Measurements from ENCODE around the gene CCL16.
A peak's percentile ranks its signal among the peaks of the same experiment; 100 is the strongest.

The CCL16 gene

DNA sequence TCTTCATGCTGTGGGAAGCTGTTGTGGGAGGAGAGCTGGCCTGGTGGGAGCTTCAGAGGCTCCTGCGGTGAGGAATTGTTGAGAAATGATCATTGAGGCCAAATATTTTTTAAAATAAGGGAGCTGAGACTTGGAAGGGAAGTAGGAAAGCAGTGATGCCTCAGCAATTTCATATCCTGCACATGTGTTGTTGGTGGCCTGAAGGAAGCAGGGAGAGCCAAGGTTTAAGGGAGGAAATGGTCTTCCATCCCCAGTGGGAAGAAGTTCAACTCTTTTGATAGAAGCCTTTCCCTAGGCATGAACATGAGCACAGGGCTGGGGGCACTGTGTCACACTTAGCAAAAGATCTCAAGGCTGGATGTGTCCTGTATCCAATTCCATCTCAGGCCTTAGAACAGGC, 5.3 kb upstream of the CCL16 start, which contains the start of gene CCL14:
Gene CCL14, minus strand, starts transcription at position 87 of the 400 bp plus-strand sequence. Its CDS starts 80 bp downstream, at position 7.
- DNase-seq (ENCODE audit: low read depth in 4 of 4, low spot score in 1 of 4) = no peak

DNA sequence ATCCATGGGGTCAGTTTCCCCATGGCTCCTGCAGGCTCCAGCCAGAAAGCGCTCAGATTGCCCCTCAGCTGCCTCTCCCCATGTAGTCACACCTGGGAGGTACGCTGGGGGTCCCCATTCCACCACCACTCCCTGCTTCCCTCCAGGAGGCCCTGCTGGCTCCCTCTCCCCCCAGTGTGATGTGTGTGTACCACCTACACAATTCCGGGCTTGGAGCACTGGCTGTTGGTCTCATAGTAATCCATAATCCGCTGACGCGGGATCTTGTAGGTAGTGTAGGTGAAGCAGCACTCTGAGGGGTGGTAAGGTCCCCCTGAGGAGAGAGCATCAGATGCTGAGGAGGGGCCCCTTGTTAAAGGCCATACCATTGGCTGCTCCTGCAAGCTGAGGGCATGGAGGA, 2.8 kb upstream of the CCL16 start:
- DNase-seq (ENCODE audit: low read depth in 4 of 4, low spot score in 1 of 4) = no peak

DNA sequence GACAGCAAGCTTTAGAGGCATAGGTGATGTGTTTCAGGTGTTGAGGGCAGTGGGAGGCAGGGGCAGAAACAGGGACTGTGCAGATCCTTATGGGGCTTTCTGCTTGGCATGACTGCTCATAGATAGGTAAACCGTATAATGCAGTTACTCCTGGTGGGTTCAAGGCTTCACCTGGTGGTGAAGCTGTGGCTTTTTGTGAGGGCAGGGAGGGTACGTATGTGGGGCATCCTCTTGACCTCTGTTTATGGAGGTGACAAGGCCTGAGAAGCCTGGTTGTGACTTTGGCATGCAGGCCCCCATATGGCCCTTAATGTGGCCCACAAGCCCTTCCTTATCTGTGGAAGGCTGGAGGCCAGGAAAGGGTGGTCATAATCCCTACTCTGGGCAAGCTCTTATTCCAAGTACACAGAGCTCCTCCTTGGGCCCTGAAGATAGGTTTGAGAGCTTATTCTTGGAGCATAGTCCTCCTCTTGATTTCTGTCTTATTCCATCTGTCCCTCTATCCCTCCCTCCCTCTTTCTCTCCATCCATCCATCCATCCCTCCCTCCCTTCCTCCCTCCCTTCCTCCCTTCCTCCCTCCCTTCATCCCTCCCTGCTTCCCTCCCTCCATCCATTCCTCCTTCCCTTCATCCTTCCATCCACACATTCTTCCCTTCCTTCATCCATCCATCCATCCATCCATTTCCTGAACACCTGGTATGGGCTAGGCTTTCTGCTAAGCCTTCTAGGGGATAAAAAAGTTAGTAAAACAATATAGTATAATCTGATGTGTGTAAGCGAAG, 1.3 kb upstream of the CCL16 start:
- no peak for DNase-seq (ENCODE audit: low read depth in 4 of 4, low spot score in 1 of 4)

DNA sequence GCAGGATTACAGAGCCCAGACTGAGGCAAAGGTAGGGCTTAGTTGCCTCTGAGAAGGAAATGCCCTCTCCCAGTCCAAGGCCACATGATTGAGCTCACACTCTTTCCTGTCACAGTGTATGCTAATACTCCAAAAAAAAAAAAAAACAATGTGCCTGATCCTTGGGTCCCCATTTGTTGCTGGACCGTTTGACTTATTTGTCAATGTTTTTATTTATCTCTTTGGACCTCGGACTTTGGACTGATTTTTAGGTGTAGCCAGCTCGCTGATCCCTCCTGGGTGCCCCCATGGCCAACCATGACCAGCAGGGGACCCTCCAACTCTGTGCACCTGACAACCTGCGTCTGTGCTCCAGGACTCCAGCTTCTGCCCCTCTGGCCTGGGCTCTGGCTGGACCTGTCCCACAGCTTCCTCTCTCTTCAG, 622 bp upstream of the CCL16 start:
- no peak for DNase-seq (ENCODE audit: low read depth in 4 of 4, low spot score in 1 of 4)

DNA sequence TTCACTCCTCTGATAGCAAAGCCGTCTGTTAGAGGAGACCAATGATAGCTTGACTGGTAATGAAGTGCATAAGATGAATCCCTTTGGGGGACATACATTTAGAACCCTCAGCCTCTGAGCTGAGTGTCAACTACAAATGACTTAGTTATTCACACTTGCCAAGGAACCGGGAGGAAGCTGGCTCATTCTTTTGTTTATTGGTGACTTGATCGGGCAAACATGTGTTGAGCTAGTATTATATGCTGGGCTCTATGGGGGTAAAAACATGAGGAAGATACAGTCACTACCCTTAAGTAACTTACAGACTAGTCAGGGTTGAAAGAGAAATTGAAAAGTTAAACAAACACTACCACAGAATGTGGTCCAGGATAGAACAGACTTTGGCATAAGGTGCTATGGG, 3.0 kb downstream of the CCL16 start:
- DNase-seq (ENCODE audit: low read depth in 4 of 4, low spot score in 1 of 4) = no peak

DNA sequence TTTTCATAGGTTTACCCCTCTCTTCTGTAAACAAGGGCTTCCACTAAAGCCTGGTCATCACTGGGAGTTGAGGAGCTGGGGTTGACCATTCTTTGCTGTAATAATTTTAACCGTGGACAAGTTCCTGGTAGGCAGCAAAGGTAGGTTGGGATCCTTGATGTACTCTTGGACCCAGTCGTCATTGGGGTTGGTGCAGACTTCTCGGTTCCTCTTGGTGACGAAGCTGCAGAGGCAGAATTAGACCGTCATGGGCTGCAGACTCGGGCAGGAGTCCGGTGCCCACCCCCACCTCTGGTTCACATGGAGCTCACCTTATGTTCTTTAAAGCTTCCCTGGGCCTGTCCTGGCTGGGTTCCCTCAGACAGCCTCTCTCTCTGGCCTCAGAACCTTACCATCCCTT, 3.8 kb downstream of the CCL16 start:
- no peak for DNase-seq (ENCODE audit: low read depth in 4 of 4, low spot score in 1 of 4)

DNA sequence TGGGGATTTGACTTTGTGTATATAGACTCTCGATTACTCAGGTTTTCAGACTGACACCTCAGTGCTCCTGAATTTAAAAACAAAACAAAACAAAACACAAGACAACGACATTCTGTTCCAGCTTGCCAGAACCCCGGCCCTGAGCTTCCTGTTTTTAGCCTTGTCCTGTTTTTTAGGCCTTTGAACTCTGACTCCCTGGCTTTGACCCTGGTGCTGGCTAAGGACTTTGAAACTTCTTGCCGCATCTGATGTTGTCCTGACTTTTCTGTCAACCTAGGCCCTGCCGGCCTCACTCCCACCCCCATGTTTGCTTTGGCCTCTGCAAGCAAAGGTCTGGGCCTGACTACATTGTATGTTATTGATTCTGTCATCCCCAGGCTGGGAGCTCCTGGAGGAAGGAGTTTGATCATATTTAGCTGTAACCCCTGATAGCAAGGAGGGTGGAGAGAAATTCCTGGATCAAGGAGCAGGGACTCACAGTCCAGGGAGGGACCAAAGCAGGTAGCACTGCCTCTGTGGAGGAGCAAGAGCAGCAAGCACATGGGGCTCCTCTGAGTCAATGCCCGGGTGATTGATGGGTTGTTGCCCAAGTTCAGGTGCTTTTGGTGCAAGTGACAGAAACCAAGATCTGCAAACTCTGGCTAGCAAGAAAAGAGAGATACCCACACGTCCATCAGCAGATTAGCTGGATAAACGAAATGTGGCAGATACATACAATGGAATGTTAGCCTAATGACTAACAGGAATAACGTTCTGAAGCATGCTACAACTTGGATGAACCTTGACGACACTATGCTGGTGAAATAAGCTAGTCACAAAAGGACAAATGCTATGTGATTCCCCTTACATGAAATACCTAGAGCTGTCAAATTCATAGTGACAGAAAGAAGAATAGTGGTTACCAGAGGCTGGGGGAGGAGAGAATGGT, 7.7 kb downstream of the CCL16 start:
- no peak for DNase-seq (ENCODE audit: low read depth in 4 of 4, low spot score in 1 of 4)

DNA sequence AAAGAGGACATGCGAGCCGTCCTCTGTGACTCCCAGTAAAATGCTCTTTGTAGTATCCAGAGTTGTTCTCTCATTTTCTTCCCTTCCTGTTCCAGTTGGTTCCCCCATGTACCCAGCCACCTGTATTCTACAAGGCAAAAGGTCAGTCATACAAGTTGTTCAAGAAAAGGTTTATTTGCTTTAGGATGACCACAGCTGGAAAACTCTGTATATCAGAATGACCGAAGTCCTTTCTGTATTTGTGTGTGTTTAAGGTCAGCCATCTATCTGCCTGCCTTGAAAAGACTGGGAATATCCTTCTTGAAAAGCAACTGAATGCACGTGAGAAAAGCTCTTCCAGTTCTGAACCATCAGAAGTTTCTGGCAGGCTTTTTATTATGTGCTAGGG, 8.4 kb downstream of the CCL16 start:
- no peak for DNase-seq (ENCODE audit: low read depth in 4 of 4, low spot score in 1 of 4)

DNA sequence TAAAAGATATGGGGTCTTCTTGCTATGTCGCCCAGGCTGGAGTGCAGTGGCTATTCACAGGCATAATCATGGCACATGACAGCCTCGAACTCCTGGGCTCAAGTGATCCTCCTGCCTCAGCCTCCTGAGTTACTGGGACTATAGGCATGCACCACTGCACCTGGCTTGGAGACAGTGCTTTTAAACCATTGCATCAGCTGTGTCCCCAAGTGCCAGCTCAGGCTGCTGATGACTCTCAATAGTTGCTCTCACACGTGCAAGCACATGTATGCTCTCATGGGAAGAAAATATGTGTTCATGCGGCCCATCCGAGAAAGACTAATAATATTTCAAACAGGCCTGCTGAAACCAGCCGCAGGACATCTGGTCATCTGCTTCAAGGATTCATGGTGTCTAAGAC, 8.8 kb downstream of the CCL16 start:
- DNase-seq (ENCODE audit: low read depth in 4 of 4, low spot score in 1 of 4) = no peak

DNA sequence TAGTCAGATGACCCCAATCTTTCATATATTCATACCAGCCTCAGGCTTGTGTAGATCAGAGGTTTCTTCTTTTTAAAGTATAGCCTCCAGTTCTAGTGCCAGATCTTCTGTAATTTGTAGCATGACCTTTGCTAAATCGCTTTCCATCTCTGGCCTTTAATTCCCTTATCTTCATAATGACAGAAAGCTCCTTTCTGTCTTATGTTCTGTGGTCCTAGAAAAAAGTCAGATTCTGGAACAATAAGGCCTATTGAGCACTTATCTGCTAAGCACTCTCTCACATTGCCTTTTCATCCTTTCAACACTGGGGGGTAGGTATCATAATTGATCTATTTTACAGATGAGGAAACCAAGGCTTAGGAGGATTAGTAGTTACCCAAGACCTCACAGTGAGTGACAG, 9.2 kb downstream of the CCL16 start:
- DNase-seq (ENCODE audit: low read depth in 4 of 4, low spot score in 1 of 4) = no peak

DNA sequence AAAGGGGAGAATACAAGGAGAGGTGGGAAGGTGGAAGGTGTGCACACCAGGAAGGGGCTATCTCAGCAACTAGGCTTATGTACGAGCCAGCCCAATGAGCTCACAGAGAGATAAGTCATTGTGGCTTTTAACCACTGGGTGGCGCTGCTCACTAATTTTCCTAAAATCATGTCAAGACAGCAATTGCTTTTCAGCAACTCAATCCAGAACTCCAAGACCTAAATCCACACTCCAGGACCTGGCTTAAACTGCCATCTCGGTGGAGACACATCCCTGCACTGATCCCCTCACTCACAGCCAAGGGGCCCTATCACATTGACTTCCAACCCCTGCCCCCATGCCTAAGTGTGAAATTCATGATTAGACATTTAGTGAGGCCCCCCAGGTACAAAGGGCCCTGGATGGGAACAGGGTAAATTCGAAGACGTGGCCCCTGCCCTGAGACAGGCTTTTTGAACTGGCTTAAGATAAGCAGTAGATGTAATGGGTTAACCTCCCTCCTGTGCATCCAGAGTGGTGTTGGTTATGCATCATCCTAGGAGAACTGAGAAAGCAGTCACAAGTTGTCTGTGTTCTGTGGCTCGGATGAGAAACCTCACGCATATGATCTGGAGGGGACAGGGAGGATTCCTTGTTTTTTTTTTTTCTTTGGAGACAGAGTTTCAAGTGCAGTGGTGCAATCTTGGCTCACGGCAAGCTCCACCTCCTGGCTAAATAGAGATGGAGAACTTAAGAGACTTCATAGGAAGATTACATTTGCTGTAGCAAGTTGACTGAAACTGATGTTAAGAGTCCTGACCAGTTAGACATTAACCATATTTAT, 11.5 kb downstream of the CCL16 start:
- peak; percentile 55 to 60 (median 57) for DNase-seq (ENCODE audit: low read depth in 4 of 4, low spot score in 1 of 4)

DNA sequence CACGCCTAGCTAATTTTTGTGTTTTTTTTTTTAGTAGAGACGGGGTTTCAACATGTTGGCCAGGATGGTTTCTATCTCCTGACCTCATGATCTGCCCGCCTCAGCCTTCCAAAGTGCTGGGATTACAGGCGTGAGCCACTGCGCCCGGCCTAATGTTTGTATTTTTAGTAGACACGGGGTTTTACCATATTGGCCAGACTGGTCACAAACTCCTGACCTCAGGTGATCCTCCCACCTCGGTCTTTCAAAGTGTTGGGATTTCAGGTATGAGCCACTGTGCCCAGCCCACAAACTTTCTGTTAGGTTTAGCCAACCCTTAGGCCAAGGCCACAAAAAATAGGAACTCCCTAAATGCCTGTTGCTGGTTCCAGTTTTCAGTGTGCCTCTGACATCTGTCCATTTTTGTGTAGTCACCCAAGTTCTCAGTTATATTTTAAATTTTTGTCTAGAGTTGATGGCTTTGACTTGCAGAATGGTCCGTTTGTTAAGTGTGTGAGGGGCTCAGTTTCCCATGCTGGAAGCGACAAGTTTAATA, 12.7 kb downstream of the CCL16 start:
- DNase-seq (ENCODE audit: low read depth in 4 of 4, low spot score in 1 of 4) = no peak

DNA sequence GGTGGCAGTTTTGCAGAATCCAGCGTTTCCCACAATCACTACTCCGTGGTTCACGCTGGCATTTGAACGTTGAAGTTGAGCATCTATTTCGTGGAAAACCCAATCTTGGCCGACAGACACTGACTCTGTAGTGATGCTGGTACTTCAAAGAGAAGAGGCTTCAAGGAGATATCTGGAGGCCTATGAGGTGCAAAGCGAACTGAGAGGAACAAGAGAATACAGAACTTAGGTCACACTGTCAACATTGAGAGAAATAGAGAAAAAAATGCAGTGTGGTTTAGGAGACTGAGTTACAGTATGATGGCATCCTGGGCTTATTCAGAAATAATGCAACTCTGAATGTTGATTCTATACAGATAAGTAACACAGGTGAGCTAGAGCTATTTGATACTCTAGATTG, 16.0 kb downstream of the CCL16 start:
- no peak for DNase-seq (ENCODE audit: low read depth in 4 of 4, low spot score in 1 of 4)

DNA sequence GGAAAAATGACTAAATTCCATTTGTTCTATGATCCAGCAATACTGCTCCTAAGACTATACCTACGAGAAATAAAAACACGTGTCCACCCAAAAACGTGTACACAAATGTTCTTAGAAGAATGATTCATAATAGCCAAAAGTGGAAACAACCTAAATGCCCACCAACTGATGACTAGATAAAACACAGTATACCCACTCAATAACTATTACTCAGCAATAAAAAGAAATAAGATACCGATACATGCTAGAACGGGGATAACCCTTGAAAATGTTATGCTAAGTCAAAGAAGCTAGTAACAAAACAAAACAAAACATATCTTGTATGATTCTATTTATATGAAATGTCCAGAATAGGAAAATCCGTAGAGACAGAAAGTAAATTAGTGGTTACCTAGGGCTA, 17.6 kb downstream of the CCL16 start:
- DNase-seq (ENCODE audit: low read depth in 4 of 4, low spot score in 1 of 4) = no peak

DNA sequence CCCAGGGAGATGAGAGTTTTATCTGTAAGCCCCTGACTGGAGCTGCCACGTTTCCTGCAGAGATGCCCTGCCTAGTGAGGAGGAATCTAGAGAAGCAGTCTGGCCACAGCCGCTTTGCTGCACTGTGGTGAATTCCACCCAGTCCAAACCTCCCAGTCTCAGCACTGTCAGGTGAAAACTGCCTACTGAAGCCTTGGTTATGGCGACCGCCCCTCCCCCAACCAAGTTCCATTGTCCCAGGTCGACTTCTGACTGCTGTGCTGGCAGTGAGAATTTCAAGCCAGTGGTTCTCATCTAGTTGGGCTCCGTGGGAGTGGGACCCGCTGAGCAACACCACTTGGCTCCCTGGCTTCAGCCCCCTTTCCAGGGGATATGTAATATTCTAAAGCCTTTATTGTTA, 27.6 kb downstream of the CCL16 start:
- DNase-seq (ENCODE audit: low read depth in 4 of 4, low spot score in 1 of 4) = no peak

DNA sequence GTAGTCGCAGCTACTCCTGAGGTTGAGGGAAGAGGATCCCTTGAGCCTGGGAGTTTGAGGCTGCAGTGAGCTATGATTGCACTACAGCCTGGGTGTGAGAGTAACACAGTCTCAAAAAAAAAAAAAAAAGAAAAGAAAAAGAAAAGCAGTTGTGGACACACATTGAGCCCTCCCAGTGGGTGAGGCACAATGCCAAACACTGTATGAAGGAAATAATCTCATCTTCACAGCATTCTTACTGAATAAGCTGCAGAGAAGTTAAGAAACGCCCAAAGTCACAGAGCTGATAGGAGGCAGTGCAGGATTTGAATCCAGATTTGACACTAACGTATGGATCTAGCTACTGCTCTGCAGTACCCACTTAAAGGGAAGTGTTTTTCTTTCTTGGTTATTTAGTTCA, 31.9 kb downstream of the CCL16 start:
- DNase-seq (ENCODE audit: low read depth in 4 of 4, low spot score in 1 of 4) = no peak

DNA sequence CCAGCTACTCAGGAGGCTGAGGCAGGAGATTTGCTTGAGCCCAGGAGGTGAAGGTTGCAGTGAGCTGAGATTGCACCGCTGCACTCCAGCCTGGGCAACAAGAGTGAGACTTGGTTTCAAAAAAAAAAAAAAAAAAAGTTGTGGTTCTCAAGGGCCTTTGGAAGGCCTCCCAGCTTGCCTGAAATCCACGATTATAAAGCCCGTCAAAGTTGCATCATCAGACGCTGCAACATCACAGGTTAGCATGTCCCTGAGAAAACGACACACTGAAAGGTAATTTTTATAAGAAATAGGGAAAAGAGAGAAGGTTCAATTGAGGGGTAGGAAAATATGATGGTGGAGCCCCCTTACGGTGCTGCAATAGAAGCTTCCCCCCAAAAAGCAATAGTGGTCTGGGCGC, 33.2 kb downstream of the CCL16 start:
- no peak for DNase-seq (ENCODE audit: low read depth in 4 of 4, low spot score in 1 of 4)

DNA sequence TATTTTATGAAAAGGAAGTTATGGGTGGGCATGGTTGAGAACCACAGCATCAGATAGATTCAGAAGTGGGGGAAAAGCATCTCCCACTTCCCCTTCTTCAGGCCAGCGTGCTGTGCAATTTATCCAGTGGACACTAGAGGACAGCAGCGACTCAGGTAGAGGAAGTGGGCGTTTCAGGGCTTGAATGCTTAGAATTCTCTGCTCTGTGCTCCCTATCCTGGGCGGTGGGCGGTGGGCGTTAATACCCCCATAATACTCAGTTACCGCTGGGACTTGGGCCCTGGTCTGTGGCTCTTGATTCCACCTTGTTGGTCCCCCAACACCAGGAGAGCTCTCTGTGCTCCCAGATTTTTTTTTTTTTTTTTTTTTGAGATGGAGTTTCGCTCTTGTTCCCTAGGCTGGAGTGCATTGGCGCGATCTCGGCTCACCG, 34.1 kb downstream of the CCL16 start:
- DNase-seq (ENCODE audit: low read depth in 4 of 4, low spot score in 1 of 4) = peak in 3 of 4 experiments; percentile 7 to 17 (median 7)

DNA sequence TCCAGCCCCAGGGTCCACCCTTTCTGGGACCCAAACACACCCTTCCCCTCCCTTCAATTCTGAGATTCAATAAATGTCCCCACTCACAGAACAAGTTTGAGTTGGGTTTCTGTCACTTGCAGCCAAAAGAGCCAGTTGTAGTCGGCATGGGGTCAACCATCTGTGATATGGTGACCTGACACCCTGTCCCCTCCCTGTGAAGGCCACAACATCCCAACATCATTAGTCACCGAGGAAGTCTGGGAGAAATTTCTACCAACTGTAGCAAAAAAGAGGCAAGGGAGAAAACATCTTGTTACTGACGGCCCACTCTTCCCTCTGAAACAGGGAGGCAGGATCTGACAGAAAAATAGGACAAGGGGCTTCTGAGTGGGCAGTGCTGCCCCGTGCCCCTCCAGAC, 37.1 kb downstream of the CCL16 start:
- no peak for DNase-seq (ENCODE audit: low read depth in 4 of 4, low spot score in 1 of 4)

DNA sequence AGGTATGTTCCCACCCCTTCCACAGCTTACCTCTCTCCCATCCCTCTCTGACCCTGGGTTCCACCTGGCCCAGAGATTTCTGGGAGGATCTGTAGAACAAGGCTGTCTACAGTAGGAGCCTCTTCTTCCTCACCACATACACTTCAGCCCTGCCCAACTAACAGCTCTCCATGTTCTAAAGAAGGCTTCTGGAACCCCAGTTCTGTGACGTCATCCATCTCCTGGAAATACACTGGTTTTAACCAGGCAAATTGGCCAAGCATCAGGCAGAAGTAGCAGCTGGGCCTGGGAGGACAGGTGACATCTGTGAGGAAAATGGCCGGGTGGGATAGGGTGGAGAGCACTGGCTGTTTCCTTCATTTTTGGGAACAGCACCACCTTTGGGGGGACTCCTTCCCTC, 37.8 kb downstream of the CCL16 start, which contains the start of gene LYZL6:
Gene LYZL6, minus strand, starts transcription at position 177 of the 400 bp plus-strand sequence. CDS start 4,357 bp downstream, outside the sequence.
- DNase-seq (ENCODE audit: low read depth in 4 of 4, low spot score in 1 of 4) = no peak

Data from stimulated activated CD4-positive, alpha-beta T cell treated with anti-CD3 and anti-CD28 coated beads, Interleukin-1b, Interleukin-23, amount 100 ng/mL, for 24 hours (primary cell).